Brain pericyte (primary cell): ENCODE measurements around the gene GPD1L.
"Not testable (repeated sequence)": the region's sequence is repeated elsewhere in the genome, so short reads cannot be mapped to it uniquely, and the experiment has no call there.

ENCODE experiments used
- DNase-seq: peaks from one replicate; pipeline ENCODE4 v3.0.0-alpha.2; 2012; ENCODE audit warnings: low read depth, low spot score

GPD1L gene

GRCh38 chr3:32180141-32180784, 73.8 kb downstream of the GPD1L start:
- no peak for DNase-seq

- DNase-seq, result no peak
These were observed 74.9 kb downstream of the GPD1L start for GRCh38 chr3:32181365-32181764.

GRCh38 chr3:32181796-32182195, 75.4 kb downstream of the GPD1L start:
- DNase-seq, result no peak

GRCh38 chr3:32184187-32184730, 77.8 kb downstream of the GPD1L start:
- DNase-seq, result no peak

GRCh38 chr3:32186097-32186496, 79.7 kb downstream of the GPD1L start:
- no peak for DNase-seq

GRCh38 chr3:32186876-32187275, 80.5 kb downstream of the GPD1L start:
- DNase-seq, result no peak

GRCh38 chr3:32189693-32190092, 83.3 kb downstream of the GPD1L start:
- no peak for DNase-seq

GRCh38 chr3:32190556-32190955, 84.1 kb downstream of the GPD1L start:
- not testable (repeated sequence) for DNase-seq

GRCh38 chr3:32193101-32193500, 86.7 kb downstream of the GPD1L start:
- DNase-seq, result no peak

GRCh38 chr3:32194653-32195052, 88.2 kb downstream of the GPD1L start:
- no peak for DNase-seq

GRCh38 chr3:32195995-32196540, 89.6 kb downstream of the GPD1L start:
- no peak for DNase-seq

- no peak for DNase-seq
These were observed 91.6 kb downstream of the GPD1L start for GRCh38 chr3:32197991-32198390.

GRCh38 chr3:32198714-32199113, 92.3 kb downstream of the GPD1L start:
- no peak for DNase-seq

- DNase-seq, result no peak
These were observed 94.1 kb downstream of the GPD1L start for GRCh38 chr3:32200490-32200889.

- DNase-seq, result no peak
These were observed 94.8 kb downstream of the GPD1L start for GRCh38 chr3:32200992-32201758.

GRCh38 chr3:32202496-32202895, 96.1 kb downstream of the GPD1L start:
- DNase-seq, result no peak

GRCh38 chr3:32203854-32204253, 97.4 kb downstream of the GPD1L start:
- DNase-seq, result no peak

GRCh38 chr3:32208447-32208846, 102.0 kb downstream of the GPD1L start:
- no peak for DNase-seq

GRCh38 chr3:32215185-32215584, 108.8 kb downstream of the GPD1L start:
- no peak for DNase-seq

- no peak for DNase-seq
These were observed 109.9 kb downstream of the GPD1L start for GRCh38 chr3:32216172-32216783.

- DNase-seq, result no peak
These were observed 110.9 kb downstream of the GPD1L start for GRCh38 chr3:32217339-32217738.
